GM18951 (cell line): ENCODE results near the gene SGPL1.

Source experiments
- POLR2A ChIP-seq: IDR thresholded peaks from 4 replicates; pipeline ENCODE4 v1.6.1; 2011; ENCODE audit warnings: mild to moderate bottlenecking; ENCODE audit not compliant: insufficient read length, insufficient read depth; ENCODE audit errors: extremely low read depth
- in situ Hi-C: fragments of 300-500 bp; cut with MboI; formaldehyde crosslinking; loops from one replicate; pipeline ENCODE4 v1.12.0; 2022; ENCODE audit warnings: low sequenced_read_pairs, mixed read lengths, inconsistent platforms; ENCODE audit not compliant: unreplicated experiment

SGPL1 gene

GRCh38 chr10:70806841-70807240 lies 8.9 kb upstream of the SGPL1 start:
- in situ Hi-C loops: no loop called here
- no peak for TF ChIP-seq POLR2A

- in situ Hi-C loops: no loop called here
- TF ChIP-seq POLR2A: no peak
These were observed 8.2 kb upstream of the SGPL1 start for GRCh38 chr10:70807556-70807955.

- in situ Hi-C loops: no loop called here
- TF ChIP-seq POLR2A: no peak
These were observed 6.6 kb upstream of the SGPL1 start for GRCh38 chr10:70809011-70809611.

DNA sequence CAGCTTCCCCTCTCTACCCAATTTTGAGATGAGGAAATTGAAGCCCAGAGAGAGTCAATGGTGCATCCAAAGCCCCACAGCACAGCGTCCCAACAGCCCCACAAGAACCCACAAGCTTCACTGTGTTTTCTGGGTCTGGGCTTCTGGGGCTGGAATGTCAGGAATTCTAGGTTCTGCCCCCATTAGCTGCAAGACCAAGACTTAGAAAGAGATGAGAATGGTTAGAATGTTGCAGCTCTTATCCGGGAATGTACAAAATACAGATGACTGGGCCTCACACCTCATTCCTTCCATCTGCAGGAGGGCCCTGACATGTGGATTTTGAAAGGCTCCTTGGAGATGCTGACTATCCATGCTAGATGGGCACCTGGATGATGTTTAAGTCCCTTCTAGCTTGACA lies 6.0 kb upstream of the SGPL1 start:
- in situ Hi-C loops: no loop called here
- no peak for TF ChIP-seq POLR2A

DNA sequence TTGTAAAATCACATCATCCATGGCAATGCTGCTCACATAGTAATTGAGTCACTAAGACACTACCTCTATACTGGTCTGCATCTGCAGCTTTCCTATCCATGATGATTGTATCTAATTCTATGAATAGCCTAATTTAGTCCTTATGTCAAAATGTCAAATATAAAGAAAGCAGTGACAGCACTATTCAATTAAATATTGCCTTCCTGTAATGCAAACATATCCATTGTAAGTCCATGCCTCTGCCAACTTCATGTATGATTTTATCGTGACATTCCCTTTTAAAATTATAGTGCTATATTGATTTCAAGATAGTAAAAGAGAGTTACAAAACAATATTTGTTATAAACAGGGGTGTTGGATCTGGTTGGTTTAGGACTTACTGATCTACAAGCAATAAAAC lies 4.8 kb upstream of the SGPL1 start:
- TF ChIP-seq POLR2A: no peak
- in situ Hi-C loops: no loop called here

GRCh38 chr10:70811881-70812280 lies 3.9 kb upstream of the SGPL1 start:
- in situ Hi-C loops: no loop called here
- TF ChIP-seq POLR2A: no peak

GRCh38 chr10:70812814-70813213 lies 2.9 kb upstream of the SGPL1 start:
- TF ChIP-seq POLR2A: no peak
- in situ Hi-C loops: no loop called here

DNA sequence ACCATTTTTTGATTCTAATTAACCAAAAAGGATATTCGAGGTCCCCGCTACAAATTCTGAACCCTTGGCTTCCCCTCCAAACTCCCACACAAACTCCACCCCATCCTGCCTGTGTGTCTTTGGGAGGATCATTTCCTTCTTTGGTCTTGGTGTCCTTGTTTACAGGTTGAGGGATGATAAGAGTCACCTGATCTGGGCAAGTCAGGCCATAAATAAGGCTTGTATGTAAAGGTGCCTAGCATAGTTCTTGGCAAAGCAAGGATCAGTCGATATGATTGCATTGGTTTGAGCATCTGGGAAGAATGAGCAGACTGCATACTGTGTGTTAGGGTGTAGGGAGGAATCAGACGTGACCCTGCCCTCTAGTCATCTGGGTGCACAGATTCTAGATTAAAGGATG lies 1.6 kb upstream of the SGPL1 start:
- in situ Hi-C loops: no loop called here
- TF ChIP-seq POLR2A: no peak

DNA sequence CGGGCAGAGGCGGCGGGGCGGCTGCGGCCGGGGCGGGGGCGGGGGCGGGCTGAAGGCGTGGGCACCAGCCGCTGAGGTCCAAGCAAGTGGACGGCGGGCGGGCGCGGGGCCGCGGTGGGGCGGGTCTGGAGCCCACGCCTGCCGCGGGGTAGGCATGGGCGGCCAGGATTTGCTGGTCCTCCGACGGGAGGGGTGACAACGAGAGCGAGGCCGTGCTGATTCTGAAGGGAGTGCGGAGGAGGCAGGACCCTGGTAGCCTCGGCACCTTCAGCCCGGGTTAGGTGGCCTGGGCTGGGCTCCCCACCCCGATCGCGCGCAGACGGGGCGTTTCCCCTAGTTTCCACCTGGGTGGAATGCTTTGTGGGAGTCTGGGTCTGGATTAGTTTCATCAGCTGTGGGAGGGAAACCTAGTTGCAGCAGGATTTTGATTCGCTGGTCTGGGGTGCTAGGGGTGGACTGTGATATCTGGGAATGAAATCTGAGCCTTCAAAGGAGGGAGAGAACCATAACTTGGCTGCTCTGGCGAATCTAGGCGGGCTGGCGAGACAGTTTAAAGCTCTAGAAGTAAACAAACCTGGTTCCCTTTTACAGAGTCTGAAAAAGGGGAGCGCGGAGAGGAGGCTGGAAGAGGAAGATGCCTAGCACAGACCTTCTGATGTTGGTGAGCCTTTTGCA lies 609 bp downstream of the SGPL1 start:
- in situ Hi-C loops: no loop called here
- no peak for TF ChIP-seq POLR2A

DNA sequence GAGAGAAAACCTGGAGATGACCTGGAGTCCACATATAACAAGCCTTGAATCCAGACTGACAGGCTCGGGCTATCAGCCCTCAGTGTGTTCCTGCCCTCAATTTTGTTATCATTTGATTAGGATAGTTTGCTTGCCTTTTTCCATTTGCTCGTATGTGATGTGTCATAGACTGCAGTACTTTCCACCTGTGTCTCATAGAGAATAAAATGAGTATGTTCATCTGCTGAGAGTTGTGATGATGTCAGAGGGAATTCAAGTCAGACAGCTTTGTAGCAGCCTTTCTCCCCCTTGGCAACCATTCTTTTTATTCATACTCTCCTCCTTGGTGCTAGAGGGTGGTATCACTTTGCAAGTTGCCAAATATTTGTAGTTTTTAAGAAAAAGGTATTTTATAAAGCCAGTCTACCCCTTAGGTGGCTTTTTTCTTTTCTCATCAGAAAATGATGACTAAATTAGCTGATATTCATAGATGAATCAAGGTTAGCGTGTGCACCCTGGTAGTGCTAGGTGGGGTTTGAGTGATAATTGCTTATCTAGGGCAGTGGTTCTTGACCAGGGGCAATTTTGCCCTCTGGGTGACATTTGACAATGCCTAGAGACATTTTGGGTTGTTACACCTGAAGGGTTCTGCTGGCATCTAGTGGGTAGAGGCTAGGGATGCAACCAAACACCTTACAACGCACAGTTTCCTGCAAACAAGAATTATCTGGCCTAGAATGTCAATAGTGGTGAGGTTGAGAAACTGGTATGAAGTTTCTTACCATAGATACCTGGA lies 5.4 kb downstream of the SGPL1 start:
- no peak for TF ChIP-seq POLR2A
- in situ Hi-C loops: no loop called here

GRCh38 chr10:70822076-70822820 lies 6.5 kb downstream of the SGPL1 start:
- TF ChIP-seq POLR2A: no peak
- in situ Hi-C loops: no loop called here

- in situ Hi-C loops: no loop called here
These were observed 11.5 kb downstream of the SGPL1 start for GRCh38 chr10:70827086-70827757.

GRCh38 chr10:70828923-70829322 lies 13.2 kb downstream of the SGPL1 start:
- TF ChIP-seq POLR2A: no peak
- in situ Hi-C loops: no loop called here

More at GRCh38 chr10:70827086-70827757, 11.5 kb downstream of the SGPL1 start:
- TF ChIP-seq POLR2A: no peak

DNA sequence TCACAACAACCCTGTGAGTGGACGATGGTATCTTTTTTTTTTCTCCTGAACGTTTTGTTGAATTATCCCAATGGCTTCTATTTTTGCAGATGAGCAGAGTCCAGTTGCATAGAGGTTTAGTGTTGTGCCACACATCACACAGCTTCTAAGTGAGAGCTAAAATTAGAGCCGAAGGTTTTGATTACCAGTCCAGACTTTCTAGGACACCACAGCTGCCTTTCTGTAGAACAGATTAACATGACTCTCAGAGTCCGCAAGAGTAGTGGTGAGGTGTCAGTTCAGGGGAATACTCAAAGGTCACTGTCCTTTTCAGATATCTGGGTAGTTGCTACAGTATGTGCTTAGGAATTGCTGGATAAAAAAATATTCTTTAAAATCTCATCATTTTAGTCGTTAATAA lies 13.8 kb downstream of the SGPL1 start:
- in situ Hi-C loops: no loop called here
- no peak for TF ChIP-seq POLR2A
